Measurements from ENCODE around the gene DNM3. TPM values are rescaled to one million over a fixed set of nuclear protein-coding genes. Genes with fewer than 3 reads are reported as not detected.

DNM3 gene
- total RNA-seq, 1 donor from 2014 or later, result 15.4 TPM

GRCh38 chr1:171985639-171986038 is 144.3 kb downstream of the DNM3 start:
- ATAC-seq (peak; percentile 36), DNase-seq (no peak)
- peaks cover 5% of the 10 kb centered on the region for H3K36me3 ChIP-seq

GRCh38 chr1:171988243-171988885 is 147.1 kb downstream of the DNM3 start:
- intact Hi-C loops (cut with DNase I), result no loop called here
- no peak for TF ChIP-seq CTCF (IDR thresholded peaks at IDR 0.05)
- DNase-seq (no peak), ATAC-seq (no peak)
- H3K9me3 ChIP-seq, result no peaks in the 10 kb centered on the region
- H3K4me3 ChIP-seq, result no peak overlapping the region
- H3K36me3 ChIP-seq, result peaks cover 5% of the 10 kb centered on the region
- no peaks in the 10 kb centered on the region for H3K27me3 ChIP-seq
- H3K27ac ChIP-seq, result no peak overlapping the region
- no peaks in the 10 kb centered on the region for H3K4me1 ChIP-seq

More at GRCh38 chr1:171985639-171986038, 144.3 kb downstream of the DNM3 start:
- Histone ChIP-seq H3K9me3 (no peaks in the 10 kb centered on the region), H3K4me3 (no peak overlapping the region), H3K4me1 (no peaks in the 10 kb centered on the region), H3K27ac (no peak overlapping the region), H3K27me3 (no peaks in the 10 kb centered on the region)
- intact Hi-C loops (cut with DNase I), result loop anchor here (2.0 kb wide), 1 partner anchor 185 kb away; no protein-coding TSS in a partner anchor
- peak; percentile 9 for TF ChIP-seq CTCF (IDR thresholded peaks at IDR 0.05)

GRCh38 chr1:171990371-171990770 is 149.1 kb downstream of the DNM3 start:
- Histone ChIP-seq H3K9me3 (no peaks in the 10 kb centered on the region), H3K27ac (no peak overlapping the region), H3K4me3 (no peak overlapping the region), H3K36me3 (peaks cover 5% of the 10 kb centered on the region), H3K27me3 (no peaks in the 10 kb centered on the region), H3K4me1 (no peaks in the 10 kb centered on the region)
- intact Hi-C loops (cut with DNase I), result no loop called here
- ATAC-seq, result no peak
- DNase-seq, result no peak
- no peak for TF ChIP-seq CTCF (IDR thresholded peaks at IDR 0.05)

GRCh38 chr1:171994293-171994692 is 153.0 kb downstream of the DNM3 start:
- Histone ChIP-seq H3K27ac (no peak overlapping the region), H3K9me3 (no peaks in the 10 kb centered on the region), H3K36me3 (no peaks in the 10 kb centered on the region), H3K4me1 (no peaks in the 10 kb centered on the region), H3K4me3 (no peak overlapping the region), H3K27me3 (no peaks in the 10 kb centered on the region)
- TF ChIP-seq CTCF (IDR thresholded peaks at IDR 0.05), result no peak
- intact Hi-C loops (cut with DNase I), result no loop called here
- ATAC-seq (no peak), DNase-seq (no peak)

GRCh38 chr1:171995573-171995972 is 154.3 kb downstream of the DNM3 start:
- Histone ChIP-seq H3K4me1 (no peaks in the 10 kb centered on the region), H3K36me3 (no peaks in the 10 kb centered on the region), H3K27me3 (no peaks in the 10 kb centered on the region), H3K27ac (no peak overlapping the region), H3K9me3 (no peaks in the 10 kb centered on the region), H3K4me3 (no peak overlapping the region)
- ATAC-seq, result no peak
- intact Hi-C loops (cut with DNase I), result no loop called here
- no peak for TF ChIP-seq CTCF (IDR thresholded peaks at IDR 0.05)
- DNase-seq, result no peak

GRCh38 chr1:171997936-171998335 is 156.6 kb downstream of the DNM3 start:
- no peak for ATAC-seq
- TF ChIP-seq CTCF (IDR thresholded peaks at IDR 0.05), result no peak
- H3K27me3 ChIP-seq, result no peaks in the 10 kb centered on the region
- H3K36me3 ChIP-seq, result no peaks in the 10 kb centered on the region
- DNase-seq, result no peak
- no peaks in the 10 kb centered on the region for H3K4me1 ChIP-seq
- no peak overlapping the region for H3K4me3 ChIP-seq
- intact Hi-C loops (cut with DNase I), result no loop called here
- no peak overlapping the region for H3K27ac ChIP-seq
- H3K9me3 ChIP-seq, result no peaks in the 10 kb centered on the region

All from upper lobe of right lung (tissue), 1 donor.